HG02588 (cell line): ENCODE results near the gene CYP4F22.
"Not testable (repeated sequence)": the region's sequence is repeated elsewhere in the genome, so short reads cannot be mapped to it uniquely, and the experiment has no call there.

Source experiments
- ATAC-seq: cut with Tn5 transposase; IDR thresholded peaks from one replicate; pipeline ENCODE4 v1.9.1; 2021; ENCODE audit warnings: mild to moderate bottlenecking, moderate library complexity; ENCODE audit not compliant: unreplicated experiment

Gene CYP4F22

GRCh38 chr19:15564534-15565168 lies 56.3 kb downstream of the CYP4F22 start:
- ATAC-seq = no peak

- no peak for ATAC-seq
Measured at GRCh38 chr19:15570420-15570819, 62.1 kb downstream of the CYP4F22 start.

- ATAC-seq = no peak
Measured at GRCh38 chr19:15575406-15575805, 67.1 kb downstream of the CYP4F22 start.

DNA sequence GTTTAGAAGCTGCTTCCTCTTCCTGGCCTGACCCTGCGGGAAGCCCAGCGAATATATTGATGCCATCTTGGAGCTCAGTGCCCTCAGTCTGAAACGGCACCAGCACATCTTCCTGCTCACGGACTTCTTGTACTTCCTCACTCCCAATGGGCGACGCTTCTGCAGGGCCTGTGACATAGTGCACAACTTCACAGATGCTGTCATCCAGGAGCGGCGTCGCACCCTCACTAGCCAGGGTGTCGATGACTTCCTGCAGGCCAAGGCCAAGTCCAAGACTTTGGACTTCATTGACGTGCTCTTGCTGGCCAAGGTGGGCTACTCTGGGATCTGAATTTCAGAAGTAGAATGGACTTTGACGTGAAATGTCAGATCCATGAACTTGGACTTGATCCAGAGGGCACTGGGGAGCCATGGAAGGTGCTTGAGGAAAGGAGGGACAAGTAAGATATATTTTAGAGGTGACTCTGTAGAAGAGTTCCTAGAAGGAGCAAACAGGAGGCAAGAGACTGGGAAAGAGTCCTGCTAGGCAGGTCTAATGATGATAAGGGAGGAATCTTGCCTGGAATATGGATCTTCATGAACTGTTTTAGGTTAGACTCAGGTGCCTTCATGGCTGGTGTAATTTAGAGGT lies 68.3 kb downstream of the CYP4F22 start:
- no peak for ATAC-seq

DNA sequence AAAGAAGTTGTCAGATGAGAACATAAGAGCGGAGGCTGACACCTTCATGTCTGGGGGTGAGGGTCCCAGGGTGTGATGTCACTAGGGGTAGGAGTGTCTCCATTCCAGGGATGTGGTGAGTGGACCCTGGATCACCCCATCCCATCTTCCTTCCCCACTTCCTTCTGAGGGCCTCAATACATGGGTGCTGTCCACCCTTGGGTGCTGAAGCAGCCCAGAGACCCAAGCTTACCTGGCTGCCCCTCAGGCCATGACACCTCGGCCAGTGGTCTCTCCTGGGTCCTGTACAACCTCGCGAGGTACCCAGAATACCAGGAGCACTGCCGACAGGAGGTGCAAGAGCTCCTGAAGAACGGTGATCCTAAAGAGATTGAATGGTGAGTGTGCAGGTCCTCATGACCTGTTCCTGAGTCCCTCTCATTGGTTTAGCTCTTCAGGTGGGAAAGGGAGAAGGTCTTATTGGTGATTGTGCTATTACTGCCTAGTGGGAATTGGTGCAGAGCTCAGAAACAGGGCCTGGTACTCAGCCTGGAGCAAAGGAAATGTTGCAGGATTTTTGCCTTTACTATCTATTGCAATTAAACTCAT lies 69.0 kb downstream of the CYP4F22 start:
- no peak for ATAC-seq

- ATAC-seq = no peak
Measured at GRCh38 chr19:15583346-15583745, 75.0 kb downstream of the CYP4F22 start.

DNA sequence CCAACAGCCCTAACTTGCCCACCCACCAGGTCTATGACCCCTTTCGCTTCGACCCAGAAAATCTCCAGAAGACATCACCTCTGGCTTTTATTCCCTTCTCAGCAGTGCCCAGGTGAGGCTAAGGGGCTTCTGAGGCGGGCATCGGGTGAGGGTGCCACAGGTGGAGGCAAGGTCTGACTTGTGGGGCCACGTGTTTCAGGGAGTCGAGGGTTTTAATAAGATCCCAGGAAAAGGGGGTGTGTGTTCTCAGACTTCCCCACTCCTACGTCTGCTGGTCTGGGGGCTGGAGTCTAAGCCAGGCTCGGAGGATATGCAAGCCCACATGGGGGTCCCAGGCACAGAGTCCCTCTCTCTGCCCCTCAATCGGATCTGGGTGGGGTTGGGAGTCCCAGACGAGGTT lies 75.8 kb downstream of the CYP4F22 start:
- ATAC-seq = no peak

GRCh38 chr19:15584541-15585115 lies 76.3 kb downstream of the CYP4F22 start:
- ATAC-seq = no peak

DNA sequence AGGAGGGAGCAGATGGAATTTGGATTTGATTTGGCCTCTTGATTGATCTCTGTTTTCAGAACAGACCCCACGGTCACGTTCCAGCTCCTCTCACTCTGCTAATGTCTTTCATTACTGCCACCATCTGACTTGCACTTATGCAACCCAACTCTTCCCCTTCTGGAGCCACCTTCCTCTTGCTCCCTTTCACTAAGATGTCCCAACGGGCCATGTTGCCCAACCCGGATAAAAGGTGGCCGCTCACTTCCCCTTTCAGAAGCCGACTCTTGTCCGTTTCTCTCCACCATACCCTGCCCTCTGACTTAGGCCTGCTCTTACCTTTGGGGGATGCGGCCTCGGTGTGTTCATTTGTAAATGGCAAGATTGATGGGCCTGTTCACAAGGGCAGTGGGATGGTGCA lies 79.3 kb downstream of the CYP4F22 start:
- no peak for ATAC-seq

DNA sequence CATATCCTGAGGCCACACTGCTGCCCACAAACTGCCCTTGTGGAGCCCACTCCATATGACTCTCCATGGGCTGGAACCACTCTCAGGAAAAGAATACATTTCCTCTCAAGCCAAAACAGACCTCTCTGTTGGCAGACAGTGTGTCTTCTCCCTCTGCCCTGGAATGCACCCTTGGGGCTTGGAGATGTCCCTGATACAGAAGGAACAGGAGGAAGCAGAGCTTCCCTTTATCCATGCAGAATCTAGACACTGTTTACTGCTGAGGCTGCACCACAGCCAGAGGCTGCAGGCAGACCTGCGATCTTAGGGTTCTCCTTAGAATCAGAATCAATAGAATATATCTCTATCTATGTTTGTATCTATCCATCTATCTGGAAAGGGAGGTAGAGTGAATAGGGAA lies 79.9 kb downstream of the CYP4F22 start:
- no peak for ATAC-seq

GRCh38 chr19:15589760-15590451 lies 81.6 kb downstream of the CYP4F22 start:
- ATAC-seq = no peak

DNA sequence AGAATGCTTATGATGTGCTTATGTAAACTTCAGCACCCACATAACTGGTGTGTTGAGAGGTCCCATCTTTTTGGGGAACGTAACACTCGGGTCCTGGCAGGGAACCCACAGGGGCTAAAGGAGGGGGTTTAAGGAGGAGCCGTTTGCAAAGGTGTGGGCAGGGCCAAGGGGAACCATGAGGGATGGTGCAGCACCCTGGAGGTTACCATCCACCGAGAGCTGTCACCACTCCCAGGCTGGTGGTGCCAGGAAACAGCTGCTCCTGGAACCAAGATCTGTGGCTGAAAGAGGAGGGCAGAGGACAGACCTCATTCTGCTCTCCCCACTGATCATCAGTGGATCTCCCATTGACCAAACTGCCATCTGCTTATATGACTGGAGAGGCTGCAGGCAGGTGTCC lies 83.5 kb downstream of the CYP4F22 start:
- ATAC-seq = no peak

DNA sequence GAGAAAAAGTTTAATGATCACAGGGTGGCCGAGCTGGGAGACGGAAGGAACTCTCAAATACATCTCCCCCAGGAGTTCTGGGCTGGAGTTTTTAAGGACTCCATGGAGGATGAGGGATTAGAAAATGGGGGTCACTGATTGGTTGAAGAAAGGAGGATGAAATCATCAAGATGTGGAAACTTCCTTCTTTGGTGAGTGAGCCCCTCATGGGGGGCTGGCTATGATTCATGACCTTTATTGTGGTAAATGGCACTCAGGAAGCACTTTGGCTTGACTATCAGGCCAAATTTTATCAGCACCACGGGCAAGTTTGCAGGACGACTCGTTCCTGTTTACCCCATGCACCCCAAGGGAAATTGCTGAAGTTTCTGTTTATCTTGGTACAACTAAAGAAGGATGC lies 84.2 kb downstream of the CYP4F22 start:
- not testable (repeated sequence) for ATAC-seq

DNA sequence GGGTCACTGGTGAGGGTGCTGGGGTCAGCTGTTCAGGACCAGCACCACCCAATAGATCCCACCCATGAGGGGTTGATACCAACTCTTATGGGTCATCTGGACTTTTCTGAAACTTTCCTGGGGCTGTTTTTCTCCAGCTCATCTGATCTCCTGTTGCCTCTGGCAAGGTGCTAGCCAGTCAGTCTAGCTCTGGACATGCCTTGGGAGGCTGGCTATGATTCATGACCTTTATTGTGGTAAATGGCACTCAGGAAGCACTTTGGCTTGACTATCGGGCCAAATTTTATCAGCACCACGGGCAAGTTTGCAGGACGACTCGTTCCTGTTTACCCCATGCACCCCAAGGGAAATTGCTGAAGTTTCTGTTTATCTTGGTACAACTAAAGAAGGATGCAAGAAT lies 85.4 kb downstream of the CYP4F22 start:
- ATAC-seq = not testable (repeated sequence)

GRCh38 chr19:15595069-15595468 lies 86.7 kb downstream of the CYP4F22 start:
- no peak for ATAC-seq
